Fibroblast of lung (primary cell): ENCODE measurements around the gene NT5C3A.

Source experiments
- CTCF ChIP-seq, 2 donors: IDR thresholded peaks in 1 of 2; conservative IDR thresholded peaks in 1 of 2; 1 replicate in 1 of 2; 2 replicates in 1 of 2; pipeline ENCODE4 v1.5.1; 2011 to 2012; ENCODE audit warnings: low read length in 2 of 2, control low read depth in 1 of 2, inconsistent platforms in 1 of 2, low read depth in 1 of 2, mild to moderate bottlenecking in 1 of 2
- EZH2 ChIP-seq: IDR thresholded peaks from 2 replicates; pipeline ENCODE4 v1.5.1; 2012; ENCODE audit warnings: low read length, control low read depth, mild to moderate bottlenecking; ENCODE audit errors: missing control alignments

- TF ChIP-seq CTCF (conservative IDR thresholded peaks at IDR 0.05 in 1 of 2, IDR thresholded peaks at IDR 0.05 in 1 of 2; ENCODE audit: low read depth in 1 of 2, low read length in 2 of 2) = no peak
- TF ChIP-seq EZH2 = no peak
Measured at GRCh38 chr7:33044986-33045385, 17.6 kb downstream of the NT5C3A start.
